NCI-H187 (cell line): ENCODE results near the gene WNT7B.

Source experiments
- DNase-seq, 2 experiments: peaks; one replicate each; lab custom pipeline; 2025; lab: John Stamatoyannopoulos, UW

Gene WNT7B

DNA sequence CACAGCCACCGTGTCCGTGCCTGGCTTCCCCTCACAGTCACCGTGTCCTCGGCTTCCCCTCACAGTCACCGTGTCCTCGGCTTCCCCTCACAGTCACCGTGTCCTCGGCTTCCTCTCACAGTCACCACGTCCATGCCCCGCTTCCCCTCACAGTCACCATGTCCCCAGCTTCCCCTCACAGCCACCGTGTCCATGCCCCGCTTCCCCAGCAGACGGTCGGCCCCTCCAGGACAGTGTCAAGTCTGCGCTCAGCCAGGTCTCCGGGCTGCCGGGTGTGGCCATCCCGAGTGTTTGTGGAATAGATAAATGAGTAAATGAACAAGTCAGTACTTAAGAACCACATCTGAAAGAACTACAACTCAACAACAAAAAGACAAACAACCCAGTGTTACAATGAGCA lies 23.8 kb downstream of the WNT7B start:
- DNase-seq = no peak

GRCh38 chr22:45952553-45952952 lies 24.4 kb downstream of the WNT7B start:
- DNase-seq = no peak

DNA sequence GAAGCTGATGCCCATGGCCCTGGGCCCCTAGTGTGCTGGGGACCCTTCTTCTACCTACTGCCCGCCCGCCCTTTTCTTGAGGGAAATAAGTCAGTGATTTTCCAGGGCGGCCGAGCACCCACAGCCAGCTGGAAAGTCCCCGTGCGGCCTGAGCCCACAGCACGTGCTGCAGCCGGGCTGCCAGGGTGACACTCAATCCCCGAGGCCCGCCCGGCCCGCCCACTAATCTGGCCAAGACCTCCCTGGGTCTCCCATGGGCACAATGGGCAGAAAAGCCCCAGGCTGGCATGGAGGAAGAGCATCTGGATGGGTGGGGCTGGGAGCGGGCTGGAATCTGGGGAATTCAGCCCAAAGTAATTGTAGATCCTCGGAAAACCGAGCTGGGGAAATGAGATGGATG lies 24.8 kb downstream of the WNT7B start:
- no peak for DNase-seq

- DNase-seq = no peak
Observed at GRCh38 chr22:45949891-45950290, 27.1 kb downstream of the WNT7B start.

DNA sequence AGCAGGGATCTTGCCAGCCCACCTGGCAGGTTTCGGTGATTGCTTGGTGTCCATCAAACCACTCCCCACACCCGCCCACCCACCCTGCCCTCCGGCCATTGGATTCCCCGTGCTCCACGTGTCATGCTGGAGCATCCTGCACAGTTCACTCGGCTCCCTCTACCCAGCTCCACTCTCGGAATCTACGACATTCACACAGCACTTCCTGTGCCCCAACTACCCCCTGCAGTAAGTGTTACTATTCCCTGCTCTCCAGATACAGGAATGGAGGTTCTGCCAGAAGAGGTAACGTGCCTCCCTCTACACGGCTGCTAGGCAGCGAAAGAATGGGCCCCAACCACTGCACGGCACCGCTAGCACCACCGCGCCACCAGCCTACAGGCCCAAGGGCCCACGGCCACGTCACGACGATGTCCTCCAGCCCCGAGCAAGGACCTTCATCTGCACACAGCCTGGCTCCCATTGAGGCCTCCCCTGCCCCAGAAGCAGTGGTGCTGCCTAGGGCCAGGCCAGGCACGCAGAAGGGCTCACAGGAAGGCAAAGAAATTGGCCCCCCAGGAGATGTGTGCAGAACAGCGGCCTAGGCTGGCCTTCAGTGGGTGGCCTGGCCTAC lies 27.6 kb downstream of the WNT7B start:
- no peak for DNase-seq

DNA sequence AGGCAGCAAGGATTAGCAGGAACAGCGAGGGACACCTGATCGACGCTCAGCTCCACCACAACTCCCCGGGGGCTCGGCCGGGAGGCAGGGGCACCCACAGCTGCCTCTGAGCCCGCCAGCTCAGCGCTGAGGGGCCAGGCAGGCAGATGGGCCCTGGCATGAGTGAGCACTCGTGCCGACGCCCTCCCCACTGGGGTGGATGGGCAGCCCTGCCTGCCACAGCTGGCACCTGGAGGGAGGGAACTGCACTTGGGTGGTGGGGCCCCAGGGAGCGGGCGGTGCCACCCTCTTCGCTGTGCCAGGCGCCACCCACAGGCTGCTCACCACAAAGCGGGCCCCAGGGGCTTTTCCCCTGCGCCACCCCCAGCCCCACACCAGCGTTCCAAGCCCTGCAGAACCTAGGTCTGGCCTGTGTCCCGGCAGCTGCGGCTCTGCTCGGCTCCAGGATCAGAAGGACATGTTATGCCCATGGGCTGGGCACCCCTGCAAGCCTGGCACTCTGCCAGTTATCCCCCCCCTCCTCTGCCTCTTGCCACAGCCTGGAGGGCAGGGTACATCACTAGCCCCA lies 28.8 kb downstream of the WNT7B start:
- DNase-seq = no peak

DNA sequence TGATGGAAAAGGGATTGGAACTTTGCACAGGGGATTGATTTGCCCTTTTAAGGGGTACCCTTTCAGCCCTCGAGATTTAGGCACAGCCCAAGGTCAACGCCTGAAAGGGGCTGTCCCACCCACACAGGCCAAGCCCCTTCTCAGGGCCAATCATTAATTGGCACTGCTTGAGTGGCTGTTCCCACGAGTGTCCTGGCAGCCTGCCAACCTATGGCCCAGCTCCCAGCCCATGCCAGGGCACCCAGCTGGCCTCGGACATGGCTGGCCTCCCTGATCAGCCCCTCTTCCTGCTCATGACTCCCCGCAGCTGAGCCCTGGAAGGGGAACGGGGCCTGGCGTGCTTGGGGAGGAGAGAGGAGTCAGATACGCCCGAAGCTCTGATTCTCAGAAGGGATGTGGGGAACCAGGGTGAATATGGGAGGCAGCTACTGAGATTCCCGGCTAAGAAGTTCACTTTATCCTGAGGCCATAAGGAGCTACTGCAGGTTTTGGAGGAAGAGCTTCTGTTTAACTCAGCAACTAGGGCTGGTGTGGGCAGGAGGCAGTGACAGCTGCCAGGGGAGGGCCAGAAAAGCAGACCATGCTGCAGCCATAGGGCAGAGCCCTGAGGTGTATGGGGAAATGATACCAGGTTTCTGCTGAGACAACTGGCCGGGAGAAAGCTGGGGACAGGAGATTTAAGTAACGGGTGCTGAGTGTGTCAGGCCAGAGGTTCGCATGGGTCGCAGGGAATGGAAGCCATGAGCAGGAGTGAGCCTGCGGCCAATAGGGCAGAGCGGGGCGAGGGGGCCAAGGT lies 30.0 kb downstream of the WNT7B start:
- DNase-seq = no peak

- DNase-seq = no peak
Observed at GRCh38 chr22:45945621-45946106, 31.3 kb downstream of the WNT7B start.

DNA sequence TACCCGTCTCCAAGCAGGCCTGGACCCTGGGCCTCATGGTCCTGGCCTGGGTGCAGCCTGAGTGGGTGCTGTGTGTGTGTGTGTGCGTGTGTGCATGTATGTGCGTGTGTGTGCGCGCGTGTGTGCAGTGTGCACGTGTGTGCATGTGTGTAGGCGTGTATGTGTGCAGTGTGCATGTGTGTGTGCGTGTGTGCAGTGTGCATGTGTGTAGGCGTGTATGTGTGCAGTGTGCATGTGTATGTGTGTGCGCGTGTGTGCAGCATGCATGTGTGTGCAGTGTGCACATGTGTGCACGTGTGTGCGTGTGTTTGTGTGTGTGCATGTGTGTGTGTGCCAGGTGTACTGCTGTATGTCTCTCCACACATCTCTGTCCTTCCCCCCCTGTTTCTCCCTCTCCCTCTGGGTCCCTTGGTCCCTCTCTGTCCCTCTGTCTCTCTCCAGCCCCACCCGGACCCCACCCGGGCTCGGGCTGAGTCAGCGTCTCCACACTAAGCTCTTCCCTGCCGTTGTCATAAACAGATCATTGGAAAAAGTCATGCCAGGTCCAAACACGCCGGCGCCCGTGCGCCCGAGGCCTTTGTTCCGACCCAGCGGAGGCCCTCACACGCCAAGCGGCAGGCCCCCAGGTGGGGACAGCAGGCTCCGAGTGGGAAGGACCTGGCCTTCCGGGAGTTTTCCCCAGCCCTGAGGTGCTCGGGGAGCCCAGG lies 34.0 kb downstream of the WNT7B start:
- DNase-seq = no peak

GRCh38 chr22:45942344-45942743 lies 34.6 kb downstream of the WNT7B start:
- no peak for DNase-seq

GRCh38 chr22:45938913-45939312 lies 38.0 kb downstream of the WNT7B start:
- no peak for DNase-seq

DNA sequence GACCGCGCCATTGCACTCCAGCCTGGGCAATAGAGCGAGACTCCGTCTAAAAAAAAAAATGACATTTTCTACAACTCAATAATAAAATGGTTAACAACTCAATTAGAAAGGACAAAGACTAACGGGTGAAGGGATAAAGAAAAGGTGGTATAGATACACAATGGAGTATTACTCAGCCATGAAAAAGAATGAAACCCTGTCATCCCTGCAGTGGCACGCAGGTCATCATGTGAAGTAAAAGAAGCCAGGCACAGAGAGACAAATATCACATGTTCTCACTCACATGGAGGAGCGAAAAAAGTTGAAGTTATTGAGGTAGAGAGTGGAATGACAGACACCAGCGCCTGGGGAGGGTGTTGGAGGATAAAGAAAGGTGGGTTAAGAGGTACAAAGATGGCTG lies 39.0 kb downstream of the WNT7B start:
- DNase-seq = no peak

DNA sequence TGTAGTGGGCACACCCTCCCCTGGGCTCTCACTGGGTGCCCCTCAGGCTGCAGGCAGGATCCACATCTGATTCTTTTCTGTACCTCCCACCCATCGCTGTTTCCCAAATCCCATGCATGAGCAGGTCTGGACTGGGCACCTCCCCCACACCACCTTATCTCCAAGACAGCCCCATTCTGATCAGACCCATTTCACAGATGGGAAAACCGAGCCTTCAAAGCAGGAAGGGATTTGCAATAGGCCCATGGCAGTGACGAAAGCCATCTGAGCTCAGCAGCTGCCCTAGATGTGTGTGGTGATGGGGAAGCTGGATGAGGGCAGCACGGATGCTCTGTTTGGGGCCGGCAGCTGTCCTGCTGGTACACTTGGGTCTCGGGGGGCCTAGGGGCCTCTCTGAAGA lies 41.4 kb downstream of the WNT7B start:
- DNase-seq = no peak

DNA sequence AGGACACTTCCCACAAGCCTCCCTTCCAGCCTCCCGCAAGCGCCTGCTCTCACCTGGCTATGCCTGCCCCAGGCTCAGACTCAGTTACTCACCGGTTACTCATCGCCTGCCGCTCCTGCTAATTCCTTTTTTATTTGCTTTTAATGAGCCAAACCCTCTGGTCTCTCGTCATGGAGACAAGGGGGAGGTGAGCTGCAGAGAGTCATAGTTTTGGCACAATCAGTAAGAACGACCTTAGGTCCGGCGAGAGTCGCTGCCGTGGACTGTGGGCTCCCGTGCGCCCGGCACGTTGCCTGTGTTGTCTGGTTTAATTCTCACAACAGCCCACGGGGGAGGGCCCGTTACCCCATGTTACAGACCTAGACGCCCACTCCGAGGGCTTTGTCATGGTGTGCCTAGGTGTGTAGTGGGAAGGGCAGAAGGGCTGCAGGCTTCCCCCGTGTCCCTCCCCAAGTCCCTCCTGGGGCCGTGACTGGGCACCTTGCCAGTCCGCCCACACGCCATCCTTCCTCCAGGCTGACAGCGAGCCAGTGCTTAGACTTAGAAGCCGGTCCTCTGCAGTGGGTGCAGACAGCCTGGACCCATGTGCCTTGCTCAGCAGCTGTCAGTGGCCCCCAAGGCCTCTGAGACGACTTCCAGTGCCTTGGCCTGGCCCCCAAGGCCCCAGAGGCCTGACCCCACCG lies 42.2 kb downstream of the WNT7B start:
- DNase-seq = no peak

- DNase-seq = no peak
Observed at GRCh38 chr22:45934168-45934564, 42.8 kb downstream of the WNT7B start.

DNA sequence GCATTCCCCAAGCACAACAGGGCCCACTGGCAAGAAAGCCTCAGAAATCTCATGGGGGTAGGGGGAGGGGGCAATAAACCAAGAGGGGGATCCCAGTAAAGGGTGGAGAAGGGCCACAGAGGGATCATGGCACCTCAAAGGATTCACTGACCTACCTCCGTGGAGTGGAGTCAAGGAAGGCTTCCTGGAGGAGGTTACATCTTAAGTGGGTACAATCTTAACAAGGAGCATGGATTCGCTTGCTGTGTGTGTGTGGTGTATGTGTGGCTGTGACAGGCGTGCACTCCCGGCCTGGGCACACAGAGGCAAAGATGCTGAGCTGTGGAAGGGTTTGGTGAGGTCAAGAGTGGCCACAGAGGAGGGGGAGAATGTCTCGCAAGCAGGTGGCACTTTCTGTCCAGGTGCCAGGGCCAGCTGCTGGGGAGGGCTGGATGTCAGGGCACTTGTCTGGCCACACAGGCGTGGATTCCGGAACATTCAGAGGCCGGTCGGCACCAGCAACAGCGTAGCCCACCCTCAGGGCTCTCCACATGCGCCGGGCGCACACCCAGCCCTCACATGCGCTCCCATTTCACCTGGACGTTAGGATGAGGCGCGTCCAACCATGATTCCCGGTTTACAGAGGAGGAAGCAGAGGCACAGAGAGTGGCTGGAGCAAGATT lies 43.3 kb downstream of the WNT7B start:
- DNase-seq = no peak

DNA sequence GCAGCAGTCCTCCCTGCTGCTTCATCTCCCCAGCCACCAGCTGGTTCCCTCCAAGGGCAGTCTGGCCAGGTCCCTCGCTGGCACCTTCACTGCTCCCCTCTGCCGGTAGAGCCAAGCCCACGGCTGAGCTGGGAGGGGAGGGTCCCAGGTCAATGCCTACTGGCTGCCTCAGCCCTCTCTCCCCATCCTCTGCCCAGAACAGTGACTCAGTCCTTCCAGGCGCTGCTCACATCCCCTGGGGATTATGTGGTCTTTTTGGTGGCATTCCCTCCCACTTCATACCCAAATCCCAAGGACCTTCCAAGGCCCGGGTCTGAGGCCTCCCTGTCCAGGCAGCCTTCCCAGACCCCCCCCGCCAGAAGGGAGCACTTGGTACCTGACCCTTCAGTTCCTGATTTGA lies 44.9 kb downstream of the WNT7B start:
- DNase-seq = no peak

DNA sequence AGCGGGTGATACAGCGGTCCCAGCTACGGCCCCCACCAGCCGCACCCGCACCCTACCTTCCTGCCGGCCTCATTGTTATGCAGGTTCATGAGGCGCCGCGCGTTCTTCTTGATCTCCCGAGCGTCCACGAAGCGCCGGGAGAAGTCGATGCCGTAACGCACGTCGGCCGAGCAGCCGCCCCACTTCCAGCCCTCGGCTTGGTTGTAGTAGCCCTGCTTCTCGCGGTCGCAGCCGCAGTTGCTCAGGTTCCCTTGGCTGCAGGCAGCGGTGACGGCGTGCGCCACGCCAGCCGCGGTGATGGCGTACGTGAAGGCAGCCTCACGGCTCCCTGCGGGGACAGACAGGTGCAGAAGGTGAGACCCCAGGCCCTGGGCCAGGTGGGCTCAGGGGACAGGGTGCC lies 45.9 kb downstream of the WNT7B start:
- DNase-seq = no peak

- no peak for DNase-seq
Observed at GRCh38 chr22:45930324-45930723, 46.6 kb downstream of the WNT7B start.

DNA sequence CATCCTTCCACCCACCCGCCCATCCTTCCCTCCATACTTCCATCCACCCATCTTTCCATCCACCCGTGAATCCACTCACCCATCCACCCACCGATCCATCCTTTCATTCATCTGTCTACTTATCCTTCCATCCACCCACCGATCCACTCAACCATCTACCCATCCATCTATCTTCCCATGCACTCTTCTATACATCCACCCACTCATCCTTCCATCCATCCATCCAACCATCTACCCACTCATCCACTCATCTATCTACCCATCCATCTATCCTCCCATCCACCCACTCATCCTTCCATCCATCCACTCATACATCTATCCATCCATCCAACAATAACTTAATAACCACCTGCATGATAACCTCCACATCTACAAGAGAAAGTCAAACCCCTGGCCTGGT lies 47.3 kb downstream of the WNT7B start:
- no peak for DNase-seq

DNA sequence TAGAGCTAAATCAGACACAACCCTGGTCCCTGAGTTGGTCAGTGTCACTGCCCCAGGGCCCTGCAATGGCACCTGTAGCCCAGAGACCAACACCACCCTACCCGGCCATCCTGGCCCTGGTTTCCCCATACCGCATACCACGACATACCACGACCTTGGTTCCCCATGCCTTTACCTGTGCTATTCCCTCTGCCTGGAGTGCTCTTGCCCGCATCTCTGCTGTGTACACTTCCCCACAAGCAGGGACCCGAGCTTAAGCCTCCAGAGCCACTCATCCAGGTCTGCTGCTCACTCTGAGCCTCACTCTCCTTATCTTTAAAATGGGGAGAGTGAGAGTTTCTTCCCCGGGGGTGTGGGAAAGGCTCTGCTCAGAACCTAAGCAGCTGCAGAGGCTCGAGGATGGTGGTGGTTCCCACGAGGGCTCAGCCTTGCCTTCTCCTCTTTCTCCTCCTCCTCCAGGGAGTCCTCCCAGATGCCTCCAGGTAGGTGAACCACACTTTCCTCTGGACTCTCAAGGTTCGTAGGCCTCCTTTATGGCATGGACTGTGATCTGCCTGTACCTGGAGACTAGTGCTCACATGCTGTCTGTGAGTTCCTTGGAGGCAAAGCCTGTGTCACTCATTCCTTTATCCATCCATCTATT lies 48.1 kb downstream of the WNT7B start:
- DNase-seq = no peak
